HL-60/S4 (cell line): ENCODE measurements around the gene OR8B12.
"Not testable (repeated sequence)": the region's sequence is repeated elsewhere in the genome, so short reads cannot be mapped to it uniquely, and the experiment has no call there.

Source experiments
- in situ Hi-C: fragments of 300-500 bp; cut with MboI; formaldehyde crosslinking; loops from 2 replicates; pipeline ENCODE4 v1.14.3; 2022; ENCODE audit warnings: low sequenced_read_pairs

Gene OR8B12

GRCh38 chr11:124533626-124534025, 9.8 kb downstream of the OR8B12 start:
- in situ Hi-C loops, result no loop called here

DNA sequence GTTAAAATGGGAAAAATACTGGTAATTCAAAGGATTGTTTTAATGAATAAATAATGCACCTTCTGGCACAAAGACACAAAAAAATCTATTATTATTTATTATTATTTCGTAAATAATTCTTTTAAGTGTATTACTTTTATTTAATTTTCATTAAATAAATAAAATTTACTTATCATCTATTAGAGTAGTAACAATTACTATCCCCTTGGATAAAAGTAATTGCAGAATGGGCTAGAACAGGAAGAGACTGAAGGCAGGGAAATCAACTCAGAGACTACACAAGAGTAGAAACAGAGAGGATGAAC, 23.0 kb downstream of the OR8B12 start:
- in situ Hi-C loops, result no loop called here

GRCh38 chr11:124519850-124520549, 23.5 kb downstream of the OR8B12 start:
- in situ Hi-C loops, result no loop called here

GRCh38 chr11:124518989-124519451, 24.4 kb downstream of the OR8B12 start:
- in situ Hi-C loops, result no loop called here

DNA sequence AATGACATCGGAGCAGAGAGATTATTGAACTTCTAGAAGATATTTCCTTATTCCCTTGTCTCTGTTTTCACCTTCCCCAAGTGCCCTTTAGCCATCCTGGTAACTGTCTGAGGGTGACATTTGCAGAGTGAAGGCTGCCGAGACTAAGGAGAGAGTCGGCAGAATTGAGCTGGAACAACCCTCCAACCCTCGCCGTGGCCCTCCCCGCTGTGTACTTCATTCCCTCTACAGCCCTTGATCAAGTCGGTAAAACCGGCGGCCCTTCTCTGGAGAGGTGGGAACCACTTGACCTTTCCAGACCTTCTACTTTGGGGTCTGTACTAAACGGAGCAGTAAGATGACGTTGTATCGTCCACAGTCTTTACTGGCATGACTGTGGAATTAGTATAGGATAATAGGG, 26.1 kb downstream of the OR8B12 start:
- in situ Hi-C loops, result no loop called here

- in situ Hi-C loops, result not testable (repeated sequence)
Measured at GRCh38 chr11:124514675-124515074, 28.8 kb downstream of the OR8B12 start.

DNA sequence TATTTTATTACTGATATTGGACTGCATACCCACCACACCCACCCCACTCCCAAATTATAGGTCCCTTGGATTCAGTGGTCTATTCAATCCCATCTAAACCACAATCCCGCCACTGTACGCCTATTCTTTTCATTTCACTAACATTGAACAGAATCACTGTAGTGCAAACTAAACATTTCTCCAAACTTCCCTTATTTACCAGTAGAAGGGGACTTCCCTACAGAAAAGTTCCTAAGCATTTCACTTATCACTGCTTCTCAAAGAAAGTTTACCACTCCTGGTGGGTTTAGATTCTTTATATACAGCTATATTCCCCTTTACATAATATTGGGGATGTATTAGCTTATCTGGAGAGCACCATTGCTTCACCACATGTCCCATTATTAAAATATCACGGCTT, 29.3 kb downstream of the OR8B12 start:
- in situ Hi-C loops, result no loop called here

- in situ Hi-C loops, result no loop called here
Measured at GRCh38 chr11:124511745-124512144, 31.7 kb downstream of the OR8B12 start.

- in situ Hi-C loops, result no loop called here
Measured at GRCh38 chr11:124510279-124510678, 33.2 kb downstream of the OR8B12 start.

DNA sequence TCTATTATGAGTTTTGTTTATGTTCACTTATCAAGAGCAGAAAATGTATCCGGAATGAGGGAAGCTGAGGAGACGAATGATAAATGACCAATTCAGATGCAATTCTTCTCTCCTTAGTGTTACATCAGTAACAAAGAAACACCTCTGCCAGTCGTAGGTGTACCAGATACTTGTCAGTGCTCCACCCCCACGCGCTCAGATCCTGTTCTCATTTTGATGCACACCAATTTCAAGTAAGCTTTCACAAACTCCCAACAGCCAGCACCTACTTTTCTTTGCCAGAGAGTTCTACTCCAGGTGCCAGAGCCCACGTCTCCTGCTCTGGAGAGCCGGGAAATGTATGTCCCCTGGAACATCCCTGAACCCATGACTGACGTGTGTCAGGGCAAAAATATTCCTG, 43.7 kb downstream of the OR8B12 start:
- in situ Hi-C loops, result no loop called here

DNA sequence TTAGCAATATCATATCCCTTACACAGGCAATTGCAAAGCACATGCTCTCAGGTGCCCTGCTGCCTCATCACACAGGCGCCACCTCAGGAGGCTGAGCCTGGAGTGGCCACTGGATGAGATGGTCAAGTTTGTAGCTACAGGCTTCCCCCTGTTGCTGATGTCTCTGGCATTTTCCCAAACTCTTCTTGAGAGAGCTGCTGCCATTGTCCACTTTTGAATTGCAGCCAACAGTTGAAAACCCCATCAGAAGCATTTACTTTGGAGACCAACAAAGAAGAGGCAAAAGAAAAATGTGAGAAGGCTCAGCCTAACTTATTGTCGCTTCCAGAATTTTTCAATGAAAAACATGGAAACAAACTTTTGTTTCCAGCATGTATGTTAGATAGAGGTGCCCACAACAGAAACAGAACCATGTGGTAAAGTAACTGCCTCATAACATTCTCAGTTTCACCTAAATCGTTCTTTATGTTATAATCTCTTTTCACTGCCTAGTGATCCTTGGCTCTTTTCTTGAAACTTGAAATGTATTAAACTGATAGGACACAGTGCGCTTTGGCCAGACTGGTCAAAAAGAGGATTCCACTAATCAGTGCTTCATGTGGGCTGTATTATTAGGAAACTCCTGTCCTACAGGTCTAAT, 50.3 kb downstream of the OR8B12 start:
- in situ Hi-C loops, result no loop called here
